Breast epithelium (tissue), 3 donors: ENCODE measurements around the gene URGCP.

Experiments used
- POLR2A ChIP-seq: fragments of 450-650 bp; IDR thresholded peaks from one replicate; pipeline ENCODE4 v1.6.1; 2016; ENCODE audit warnings: antibody characterized with exemption, mild to moderate bottlenecking, moderate library complexity
- POLR2AphosphoS5 ChIP-seq, 3 donors: sonication (generic); formaldehyde crosslinking; IDR thresholded peaks; one replicate each; pipeline ENCODE4 v1.6.1; 2017; ENCODE audit warnings: antibody characterized with exemption in 3 of 3
- TF ChIP-seq, protein P1 (sequence below), 3 donors: fragments of 450-650 bp; IDR thresholded peaks; one replicate each; pipeline ENCODE4 v1.5.1; 2016 to 2017; ENCODE audit warnings: antibody characterized with exemption in 3 of 3, mild to moderate bottlenecking in 3 of 3, moderate library complexity in 3 of 3

DNA sequence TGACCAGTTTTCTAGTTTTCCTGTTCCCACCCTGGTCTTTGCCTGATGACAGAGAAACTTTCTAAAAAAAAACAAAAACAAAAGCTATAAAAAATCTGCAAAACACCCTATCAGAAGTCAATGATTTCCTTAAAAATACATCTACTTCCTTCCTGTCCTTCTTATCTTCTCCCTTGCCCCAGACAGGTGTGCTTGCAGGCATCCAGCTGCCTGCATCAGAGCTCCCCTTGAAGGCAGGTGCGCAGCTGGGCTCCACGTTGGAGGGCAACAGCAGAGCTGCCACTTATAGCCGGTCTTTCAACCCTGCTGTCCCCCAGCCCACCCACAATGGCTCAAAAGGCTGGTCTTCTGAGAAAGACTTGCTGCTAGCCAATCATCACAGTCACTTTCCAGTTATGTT, 49.6 kb upstream of the URGCP start:
- TF ChIP-seq, protein P1, sequence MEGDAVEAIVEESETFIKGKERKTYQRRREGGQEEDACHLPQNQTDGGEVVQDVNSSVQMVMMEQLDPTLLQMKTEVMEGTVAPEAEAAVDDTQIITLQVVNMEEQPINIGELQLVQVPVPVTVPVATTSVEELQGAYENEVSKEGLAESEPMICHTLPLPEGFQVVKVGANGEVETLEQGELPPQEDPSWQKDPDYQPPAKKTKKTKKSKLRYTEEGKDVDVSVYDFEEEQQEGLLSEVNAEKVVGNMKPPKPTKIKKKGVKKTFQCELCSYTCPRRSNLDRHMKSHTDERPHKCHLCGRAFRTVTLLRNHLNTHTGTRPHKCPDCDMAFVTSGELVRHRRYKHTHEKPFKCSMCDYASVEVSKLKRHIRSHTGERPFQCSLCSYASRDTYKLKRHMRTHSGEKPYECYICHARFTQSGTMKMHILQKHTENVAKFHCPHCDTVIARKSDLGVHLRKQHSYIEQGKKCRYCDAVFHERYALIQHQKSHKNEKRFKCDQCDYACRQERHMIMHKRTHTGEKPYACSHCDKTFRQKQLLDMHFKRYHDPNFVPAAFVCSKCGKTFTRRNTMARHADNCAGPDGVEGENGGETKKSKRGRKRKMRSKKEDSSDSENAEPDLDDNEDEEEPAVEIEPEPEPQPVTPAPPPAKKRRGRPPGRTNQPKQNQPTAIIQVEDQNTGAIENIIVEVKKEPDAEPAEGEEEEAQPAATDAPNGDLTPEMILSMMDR (IDR thresholded peaks at IDR 0.05): no peak
- TF ChIP-seq POLR2A (no peak), POLR2AphosphoS5 (IDR thresholded peaks at IDR 0.05) (no peak)
